GM10847 (cell line): ENCODE measurements around the gene AREL1.

Source experiments
- POLR2A ChIP-seq: IDR thresholded peaks from 2 replicates; pipeline ENCODE4 v1.6.1; 2011; ENCODE audit not compliant: insufficient read length; ENCODE audit errors: extremely low read depth

Gene AREL1

DNA sequence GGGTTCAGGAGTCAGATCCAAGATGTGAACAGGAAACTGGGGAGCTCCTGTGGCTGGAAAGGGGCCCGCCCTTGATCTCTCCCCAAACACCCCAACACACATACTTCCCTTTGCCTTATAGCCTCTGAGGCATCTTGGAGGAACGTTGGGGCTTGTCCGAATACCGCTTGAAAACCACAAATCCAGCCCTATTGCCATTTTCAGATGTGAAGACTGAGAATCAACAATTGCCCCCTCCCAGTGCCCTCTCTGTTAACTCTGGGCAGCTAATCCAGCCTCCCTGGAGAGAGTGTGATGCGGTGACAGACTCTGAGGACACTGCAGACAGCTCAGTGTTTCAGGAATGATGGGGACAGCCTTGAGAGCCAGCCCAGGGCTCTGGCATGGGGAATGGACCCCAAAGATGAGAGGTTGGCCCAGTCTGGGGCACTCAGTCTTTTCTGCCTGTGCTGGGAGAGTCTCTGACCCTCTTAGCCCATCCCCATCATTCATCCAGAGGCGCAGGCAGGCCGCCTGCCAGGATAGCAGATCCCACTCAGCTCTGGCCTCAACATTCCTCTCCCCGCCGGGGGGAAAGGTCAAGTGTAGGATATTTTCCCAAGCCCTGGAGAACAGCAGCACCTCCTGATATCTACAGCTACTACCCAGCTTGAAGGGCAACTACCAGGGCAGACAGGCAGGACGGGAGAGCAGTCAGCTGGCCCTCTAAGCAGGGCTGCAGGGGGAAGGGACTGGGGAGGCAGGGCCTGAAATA lies 76.3 kb downstream of the AREL1 start:
- no peak for TF ChIP-seq POLR2A

DNA sequence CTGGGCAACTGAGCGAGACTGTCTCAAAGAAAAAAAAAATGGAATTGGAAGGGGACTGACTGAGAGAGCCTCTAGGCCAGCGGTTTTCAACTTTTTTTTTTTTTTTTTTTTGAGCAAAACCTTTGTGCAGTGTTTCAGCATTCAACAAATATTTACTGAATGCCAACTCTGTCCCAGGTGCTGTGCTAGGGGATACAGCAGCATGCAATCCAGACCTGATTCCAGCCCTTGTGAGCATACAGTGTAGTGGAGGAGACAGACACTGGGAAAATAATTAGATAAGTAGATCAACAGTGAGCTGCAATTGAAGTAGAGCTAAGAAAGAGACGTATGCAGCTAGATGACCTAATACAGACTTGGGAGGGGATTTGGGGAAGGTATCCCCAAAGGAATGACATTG lies 77.0 kb downstream of the AREL1 start:
- no peak for TF ChIP-seq POLR2A

DNA sequence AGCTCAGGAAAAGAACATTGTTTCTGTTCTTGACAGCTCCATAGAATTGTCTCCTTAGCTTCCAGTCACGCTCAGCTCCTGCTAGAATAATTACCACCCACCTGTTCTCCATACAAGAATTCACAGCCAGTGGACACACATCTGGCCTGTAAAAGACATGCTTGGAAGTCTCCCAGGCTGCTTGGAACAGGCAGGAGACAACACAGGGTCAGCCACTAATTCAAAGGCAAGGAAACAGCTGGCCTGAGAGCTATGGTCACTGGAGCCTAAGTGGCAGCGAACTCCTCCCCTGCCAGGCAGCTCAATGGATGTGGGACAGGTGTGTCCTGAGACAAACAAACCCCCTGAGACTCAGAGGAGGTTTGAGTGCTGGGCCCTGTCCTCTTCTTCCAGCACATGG lies 77.9 kb downstream of the AREL1 start:
- TF ChIP-seq POLR2A, result no peak

DNA sequence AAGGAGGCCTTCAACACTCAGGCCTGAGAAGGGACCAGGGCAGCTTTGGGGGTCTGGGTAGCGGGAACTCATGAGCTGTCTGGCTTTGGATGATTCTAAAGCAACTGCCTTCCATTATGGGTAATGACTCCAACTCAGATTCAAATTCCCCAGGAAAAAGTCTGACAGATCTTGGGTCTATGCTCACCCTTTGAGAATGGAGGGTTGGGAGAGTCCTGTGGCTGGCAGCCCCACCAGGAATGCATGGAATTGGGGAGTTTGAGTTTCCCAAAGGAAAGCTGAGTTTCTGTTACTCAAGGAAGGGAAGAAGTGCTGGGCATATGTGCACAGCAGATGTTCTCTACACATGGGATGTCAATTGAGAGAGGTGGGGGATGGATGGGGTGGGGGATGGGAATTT lies 78.4 kb downstream of the AREL1 start:
- TF ChIP-seq POLR2A, result no peak

DNA sequence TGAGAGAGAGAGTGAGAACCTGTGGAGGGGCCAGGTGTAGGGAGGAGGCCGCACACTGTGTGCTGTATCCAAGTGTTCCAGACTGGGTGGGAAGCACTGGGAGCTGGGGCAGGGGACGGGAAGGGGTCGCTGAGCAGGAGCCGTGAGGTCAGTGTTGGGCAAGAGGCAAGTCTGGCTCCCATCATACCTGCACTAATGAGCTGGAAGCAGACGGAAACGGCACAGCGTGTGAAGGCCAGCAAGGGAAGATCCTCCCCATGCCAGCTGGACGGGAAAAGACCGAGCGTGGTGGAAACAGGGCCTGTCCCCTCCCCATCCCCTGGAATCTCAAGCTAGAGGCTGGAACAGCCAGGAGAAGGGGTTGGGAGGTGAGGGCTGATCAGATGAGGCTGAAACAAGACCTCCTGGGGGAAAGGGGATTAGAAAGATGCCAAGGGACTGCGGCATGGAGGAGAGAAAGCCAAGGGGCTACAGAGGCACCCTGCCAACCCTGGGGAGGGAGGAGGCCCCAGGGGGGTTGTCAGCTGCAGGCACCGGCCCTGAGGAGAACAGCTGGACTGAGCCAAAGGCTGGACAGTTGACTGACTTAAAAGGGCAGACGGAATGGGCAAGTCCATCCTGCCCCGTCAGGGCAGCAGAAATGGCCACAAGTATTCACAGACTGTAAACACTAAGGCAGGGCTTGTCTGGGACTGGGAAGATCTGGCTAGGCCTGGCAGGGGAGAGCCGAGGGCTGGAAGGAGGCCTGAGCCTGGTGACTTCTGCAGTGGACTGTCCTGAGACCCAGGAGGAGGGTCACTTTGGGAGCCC lies 81.8 kb downstream of the AREL1 start:
- no peak for TF ChIP-seq POLR2A

DNA sequence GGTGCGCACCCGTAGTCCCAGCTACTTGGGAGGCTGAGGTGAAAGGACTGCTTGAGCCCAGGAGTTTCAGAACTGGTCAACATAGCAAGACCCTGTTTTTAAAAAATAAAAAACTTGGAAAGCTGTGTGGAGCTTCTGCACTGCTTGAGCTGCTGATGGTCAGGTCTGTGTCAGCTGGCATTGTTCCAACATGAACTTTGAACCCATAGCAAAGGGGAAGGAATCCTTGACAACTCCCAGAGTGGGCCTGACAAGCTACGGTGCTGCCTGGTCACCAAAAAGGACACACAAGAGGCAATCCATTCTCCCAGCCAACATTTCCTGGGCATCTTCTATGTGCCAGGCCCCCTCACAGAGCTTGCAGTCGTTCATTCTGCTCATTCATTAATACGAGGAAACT lies 84.5 kb downstream of the AREL1 start:
- TF ChIP-seq POLR2A, result no peak

DNA sequence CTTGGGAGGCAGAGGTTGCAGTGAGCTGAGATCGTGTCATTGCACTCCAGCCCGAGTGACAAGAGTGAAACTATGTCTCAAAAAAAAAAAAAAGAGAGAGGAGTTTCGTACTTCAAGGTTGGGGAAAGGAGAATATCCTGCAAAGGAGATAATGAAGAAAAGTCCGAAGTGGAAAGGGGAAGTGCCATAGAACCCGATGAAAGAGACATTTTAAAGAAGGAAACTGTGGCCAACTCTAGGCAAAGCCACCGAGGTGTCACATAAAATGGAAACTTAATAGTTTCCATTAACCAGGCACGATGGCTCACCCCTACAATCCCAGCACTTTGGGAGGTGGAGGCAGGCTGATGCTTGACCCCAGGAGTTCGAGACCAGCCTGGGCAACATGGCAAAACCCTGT lies 85.8 kb downstream of the AREL1 start:
- no peak for TF ChIP-seq POLR2A

DNA sequence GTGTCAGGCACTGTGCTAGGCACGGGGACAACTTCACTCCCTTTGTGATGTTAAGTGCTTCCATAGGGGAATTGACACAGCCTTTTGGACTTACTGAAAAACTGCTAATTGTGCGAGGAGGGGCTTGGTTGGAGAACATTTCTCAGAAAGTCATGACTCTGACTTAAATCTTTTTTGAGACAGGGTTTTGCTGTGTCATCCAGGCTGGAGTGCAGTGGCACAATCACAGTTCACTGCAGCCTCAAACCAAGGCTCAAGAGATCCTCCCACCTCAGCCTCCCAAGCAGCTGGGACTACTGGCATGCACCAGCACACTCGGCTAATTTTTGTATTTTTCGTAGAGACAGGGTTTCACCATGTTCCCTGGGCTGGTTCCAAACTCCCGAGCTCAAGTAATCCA lies 90.6 kb downstream of the AREL1 start:
- TF ChIP-seq POLR2A, result no peak

DNA sequence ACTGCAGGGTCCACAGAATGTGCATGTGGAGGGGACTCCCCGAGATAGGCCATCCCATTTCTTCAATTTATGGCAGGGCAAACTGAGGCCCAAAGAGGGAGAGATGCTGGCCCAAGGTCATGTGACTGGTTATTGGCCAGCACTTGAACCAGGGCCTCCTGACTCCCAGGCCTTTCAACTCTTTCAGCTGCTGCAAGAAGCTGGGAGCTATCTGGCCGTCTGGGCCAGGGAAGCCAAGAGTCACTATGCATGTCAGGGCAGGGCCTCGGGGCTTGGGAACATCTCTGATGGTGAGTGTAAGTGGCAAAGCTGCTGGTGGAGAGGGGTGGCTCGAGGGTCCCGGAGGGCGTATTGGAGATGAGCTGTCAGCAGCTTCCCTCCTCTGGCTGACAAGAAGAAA lies 91.3 kb downstream of the AREL1 start:
- no peak for TF ChIP-seq POLR2A

DNA sequence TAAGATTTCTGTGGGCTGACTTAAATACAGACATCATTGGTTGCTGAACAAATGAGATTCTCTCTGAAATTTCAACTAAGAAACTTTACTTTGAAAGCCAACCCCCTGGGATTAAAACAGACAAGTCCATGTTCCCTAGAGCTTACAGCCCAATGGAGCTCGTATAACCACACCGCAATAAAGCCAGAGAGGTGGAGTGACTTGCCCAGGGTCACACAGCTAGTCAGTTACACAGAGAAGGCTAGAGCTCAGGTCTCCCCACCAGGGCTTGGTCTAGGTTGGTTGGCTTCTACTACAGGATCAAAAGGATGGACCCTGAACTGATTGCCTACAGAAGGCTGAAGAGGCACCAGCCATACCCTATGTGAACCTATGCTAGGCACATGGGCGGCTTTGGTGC lies 92.0 kb downstream of the AREL1 start:
- no peak for TF ChIP-seq POLR2A

DNA sequence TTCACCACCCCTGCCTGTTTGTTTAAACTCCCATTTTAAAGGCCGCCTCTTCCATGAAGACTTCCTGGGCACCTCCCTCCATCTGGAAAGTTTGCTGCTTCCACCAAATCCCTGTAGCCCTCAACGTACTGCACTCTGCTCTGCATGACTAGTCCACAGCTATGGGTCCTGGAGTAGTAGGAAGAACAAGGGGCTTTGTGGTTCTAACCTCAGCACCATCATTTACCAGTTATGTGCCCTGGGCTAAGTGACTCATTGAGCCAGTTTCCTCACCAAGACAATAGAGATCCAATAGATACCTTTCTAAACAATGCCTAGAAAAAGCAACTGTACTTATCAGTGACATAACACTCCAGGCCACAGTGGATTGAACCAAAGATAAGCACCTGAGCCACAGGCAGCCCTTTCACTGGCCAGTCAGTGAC lies 92.4 kb downstream of the AREL1 start:
- TF ChIP-seq POLR2A, result no peak

DNA sequence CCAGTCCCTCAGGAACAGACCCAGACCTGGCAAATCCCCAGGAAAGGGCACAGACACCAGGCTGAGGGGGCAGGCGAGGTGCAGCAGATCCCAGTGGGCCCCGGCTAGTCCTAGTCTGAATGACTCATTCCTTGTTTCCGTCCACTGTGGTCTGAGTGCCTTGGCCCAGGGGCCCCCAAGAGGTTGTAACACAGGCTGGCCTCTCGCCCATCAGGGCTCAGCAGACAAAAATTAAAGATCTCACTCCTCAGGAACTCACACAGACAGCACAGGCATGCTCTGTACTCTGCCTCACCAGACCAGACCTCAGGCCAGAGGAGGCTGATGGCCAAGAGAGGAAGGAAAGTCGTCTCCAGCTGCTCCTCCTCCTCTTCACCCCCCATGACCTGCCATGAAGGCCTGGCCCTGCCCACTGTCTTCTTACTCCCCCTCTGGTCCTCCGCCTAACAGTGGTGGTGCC lies 93.2 kb downstream of the AREL1 start:
- no peak for TF ChIP-seq POLR2A

DNA sequence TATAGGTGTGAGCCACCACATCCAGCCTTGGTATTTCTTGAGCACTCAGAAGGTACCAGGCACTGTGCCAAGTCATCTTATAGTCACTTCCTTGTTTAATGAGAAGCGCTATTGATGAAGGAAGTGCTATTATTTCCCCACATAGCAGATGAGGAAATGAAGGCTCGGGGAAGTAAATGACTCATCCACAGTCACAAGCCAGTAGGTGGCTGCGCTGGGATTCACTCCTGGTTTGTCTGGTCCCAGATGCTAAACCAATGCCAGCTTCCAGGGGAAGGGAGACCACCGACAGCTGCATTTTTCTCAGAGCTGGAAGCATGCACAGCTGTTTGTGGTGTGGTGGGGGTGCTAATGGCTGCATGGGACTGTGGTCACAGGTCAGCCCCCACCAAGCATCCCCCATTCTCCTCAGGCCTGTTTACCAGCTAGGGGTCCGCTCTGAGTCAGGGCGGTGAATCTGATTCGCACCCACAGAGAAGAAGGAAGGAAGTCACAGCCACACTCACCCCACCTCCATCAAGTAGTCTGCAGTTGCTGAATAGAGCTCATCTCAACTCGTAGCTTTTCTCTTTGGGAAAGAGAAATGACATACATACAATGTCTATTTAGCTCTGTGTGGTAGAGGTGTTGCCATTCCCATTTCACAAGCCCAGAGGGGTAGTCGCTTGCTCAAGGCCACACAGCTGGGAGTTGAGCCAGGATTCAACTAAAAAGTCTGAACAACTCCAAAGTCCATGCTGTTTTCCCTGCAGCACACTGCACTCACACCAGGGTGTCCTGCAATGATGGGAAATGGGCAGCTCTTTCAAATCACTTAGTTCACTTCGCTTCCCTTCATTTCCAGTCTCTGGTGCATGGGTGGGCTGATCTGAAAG lies 94.6 kb downstream of the AREL1 start:
- TF ChIP-seq POLR2A, result no peak

DNA sequence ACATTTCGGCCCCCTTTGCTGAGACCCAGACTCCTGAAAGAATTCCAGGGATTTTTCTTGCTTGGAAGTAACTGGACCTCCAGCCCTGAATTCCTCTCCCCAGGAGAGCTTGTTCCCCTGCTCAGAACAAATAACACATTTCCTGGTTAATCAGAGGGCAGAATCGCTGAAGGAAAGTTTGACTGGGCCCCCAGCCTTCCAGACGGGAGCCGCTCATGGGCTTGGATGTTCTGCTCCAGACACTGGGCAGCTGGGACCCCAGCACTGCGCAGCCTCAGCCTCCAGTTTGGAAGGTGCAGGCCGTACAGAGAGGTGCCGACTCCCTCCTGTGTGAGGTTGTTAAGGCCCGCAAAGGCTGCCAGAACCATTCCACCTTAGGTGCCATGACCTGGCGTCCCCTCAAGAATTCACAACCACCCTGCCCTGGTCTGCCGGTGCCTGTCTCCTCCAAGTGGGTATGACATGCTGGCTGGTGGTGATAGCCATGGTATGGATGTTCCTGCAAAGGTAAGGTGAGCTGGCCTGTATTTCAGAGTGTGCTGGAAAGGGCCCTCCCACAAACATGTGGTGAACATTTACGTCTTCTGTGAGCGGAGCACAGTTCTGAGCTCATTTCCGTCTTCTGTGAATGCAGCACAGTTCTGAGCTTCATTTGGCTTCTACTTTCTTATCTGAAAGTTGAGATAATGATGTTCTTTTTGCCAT lies 95.7 kb downstream of the AREL1 start:
- no peak for TF ChIP-seq POLR2A

DNA sequence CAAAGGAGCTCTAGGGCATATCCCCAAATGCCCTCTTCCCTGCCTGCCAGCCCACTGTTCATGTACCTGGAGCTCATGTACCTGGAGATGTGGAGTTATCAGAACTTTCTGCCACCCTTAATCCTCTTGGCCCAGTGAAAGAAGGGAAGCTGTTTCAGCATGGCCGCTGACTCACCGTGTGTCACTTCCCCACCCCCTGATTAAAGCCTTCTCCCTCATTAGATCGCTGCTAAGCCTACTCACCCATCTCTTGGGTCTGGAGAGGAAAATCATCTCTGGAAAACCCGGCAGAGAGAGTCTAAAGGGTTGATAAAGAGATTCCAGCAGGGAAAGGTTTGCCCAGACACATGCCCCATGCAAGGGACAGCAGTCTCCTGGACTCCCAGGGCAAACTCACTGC lies 96.4 kb downstream of the AREL1 start:
- no peak for TF ChIP-seq POLR2A
